H1 (cell line): ENCODE data around the gene SEC31A. TPM values are rescaled to one million over a fixed set of nuclear protein-coding genes. Genes with fewer than 3 reads are reported as not detected.
A peak's percentile ranks its signal among the peaks of the same experiment; 100 is the strongest.

Source experiments
- CTCF ChIA-PET: fragments of 300-600 bp; sonication (Branson Sonifier 250); formaldehyde crosslinking; loops from one replicate; lab custom pipeline; 2021; ENCODE audit not compliant: partially characterized antibody; lab: Charles Lee
- POLR2A ChIA-PET: fragments of 300-600 bp; sonication (Branson Sonifier 250); formaldehyde crosslinking; loops from one replicate; lab custom pipeline; 2021; ENCODE audit warnings: inconsistent platforms; ENCODE audit not compliant: partially characterized antibody; lab: Charles Lee
- DNase-seq, 2 experiments: peaks; one replicate each; pipeline versions ENCODE4 v3.0.0 to v3.0.0-alpha.2; 2010 to 2022; ENCODE audit warnings: low spot score in 2 of 2, low read depth in 1 of 2, mixed read lengths in 1 of 2
- FAIRE-seq: peaks from 2 replicates; lab custom pipeline; 2011; peaks lifted over from hg19 to GRCh38; lab: Jason Lieb, UNC
- H2AFZ ChIP-seq: 2 replicates; pipeline ENCODE4 v1.8.1; 2012; ENCODE audit warnings: low read length, inconsistent platforms
- H2AK5ac ChIP-seq: 2 replicates; pipeline ENCODE4 v1.6.1; 2013; ENCODE audit warnings: low read depth, low read length
- H2BK120ac ChIP-seq: replicated peaks from 2 replicates; pipeline ENCODE3; 2013; ENCODE audit warnings: low read depth, low read length, inconsistent platforms
- H2BK12ac ChIP-seq: 2 replicates; pipeline ENCODE4 v1.6.1; 2013; ENCODE audit warnings: low read depth, low read length
- H2BK15ac ChIP-seq: 2 replicates; pipeline ENCODE4 v1.6.1; 2013; ENCODE audit warnings: low read length
- H2BK20ac ChIP-seq: 2 replicates; pipeline ENCODE4 v1.6.1; 2013; ENCODE audit warnings: low read length
- H2BK5ac ChIP-seq: 2 replicates; pipeline ENCODE4 v1.6.1; 2013; ENCODE audit warnings: low read depth, low read length
- H3K14ac ChIP-seq: 2 replicates; pipeline ENCODE4 v1.6.1; 2013; ENCODE audit warnings: inconsistent platforms; ENCODE audit not compliant: insufficient read length
- H3K18ac ChIP-seq: 2 replicates; pipeline ENCODE4 v1.6.1; 2013; ENCODE audit warnings: low read length; ENCODE audit errors: extremely low read depth
- H3K23ac ChIP-seq: 2 replicates; pipeline ENCODE4 v1.6.1; 2013; ENCODE audit warnings: inconsistent platforms; ENCODE audit not compliant: insufficient read length
- H3K23me2 ChIP-seq: 2 replicates; pipeline ENCODE4 v1.6.1; 2013; ENCODE audit warnings: low read depth, low read length
- H3K27ac ChIP-seq: 2 replicates; pipeline ENCODE4 v1.6.1; 2011; ENCODE audit warnings: low read depth, low read length, inconsistent platforms
- H3K27me3 ChIP-seq, 4 experiments: replicated peaks in 1 of 4; 1 replicate in 1 of 4; 2 replicates in 3 of 4; pipeline versions ENCODE4 v1.6.1 to v1.8.1; 2011 to 2013; ENCODE audit warnings: low read length in 3 of 4, mild to moderate bottlenecking in 3 of 4, inconsistent platforms in 2 of 4, mixed read lengths in 2 of 4, moderate library complexity in 1 of 4; ENCODE audit not compliant: control insufficient read depth in 3 of 4, insufficient read depth in 3 of 4; ENCODE audit errors: extremely low read depth in 1 of 4
- H3K36me3 ChIP-seq, 4 experiments: 2 replicates each; pipeline versions ENCODE4 v1.6.1 to v1.8.1; 2011 to 2013; ENCODE audit warnings: mild to moderate bottlenecking in 4 of 4, low read length in 3 of 4, moderate library complexity in 2 of 4, control low read depth in 1 of 4, inconsistent platforms in 1 of 4; ENCODE audit not compliant: insufficient read depth in 4 of 4, control insufficient read depth in 2 of 4
- H3K4ac ChIP-seq: replicated peaks from 2 replicates; pipeline ENCODE3; 2013; ENCODE audit warnings: low read length, low read depth, mixed read lengths, inconsistent platforms; ENCODE audit not compliant: insufficient read length
- H3K4me1 ChIP-seq, 4 experiments: replicated peaks in 1 of 4; 1 replicate in 1 of 4; 2 replicates in 3 of 4; pipeline versions ENCODE4 v1.6.1 to v1.8.1; 2011 to 2013; ENCODE audit warnings: low read length in 3 of 4, inconsistent platforms in 2 of 4, mixed read lengths in 1 of 4; ENCODE audit not compliant: insufficient read depth in 4 of 4, control insufficient read depth in 3 of 4
- H3K4me2 ChIP-seq, 2 experiments: 2 replicates each; pipeline versions ENCODE4 v1.6.1 to v1.8.1; 2011 to 2013; ENCODE audit warnings: low read depth in 2 of 2, low read length in 2 of 2, control low read depth in 1 of 2, inconsistent platforms in 1 of 2, mild to moderate bottlenecking in 1 of 2; ENCODE audit not compliant: insufficient read depth in 1 of 2
- H3K4me3 ChIP-seq, 4 experiments: fragments of 200-600, 300-600 bp in 1 of 4; sonication (generic), shearing (Covaris generic), sonication (Bioruptor Twin) in 1 of 4; 2 replicates each; pipeline versions ENCODE4 v1.5.1 to v1.8.1; 2011 to 2016; ENCODE audit warnings: low read length in 4 of 4, low read depth in 3 of 4, control low read depth in 2 of 4, inconsistent platforms in 2 of 4, mild to moderate bottlenecking in 2 of 4, mixed read lengths in 1 of 4, moderate library complexity in 1 of 4; ENCODE audit not compliant: insufficient read depth in 2 of 4; ENCODE audit errors: extremely low read depth in 1 of 4
- H3K56ac ChIP-seq: replicated peaks from 2 replicates; pipeline ENCODE3; 2013; ENCODE audit warnings: low read depth, mild to moderate bottlenecking, mixed read lengths, low read length, inconsistent platforms; ENCODE audit not compliant: insufficient read length
- H3K79me1 ChIP-seq: 2 replicates; pipeline ENCODE4 v1.6.1; 2013; ENCODE audit warnings: low read depth, low read length, control low read depth
- H3K79me2 ChIP-seq, 2 experiments: 2 replicates each; pipeline versions ENCODE4 v1.6.1 to v1.8.1; 2012 to 2013; ENCODE audit warnings: low read length in 2 of 2, mild to moderate bottlenecking in 2 of 2, inconsistent platforms in 1 of 2; ENCODE audit not compliant: insufficient read depth in 2 of 2, control insufficient read depth in 1 of 2
- H3K9ac ChIP-seq, 4 experiments: replicated peaks in 1 of 4; 1 replicate in 1 of 4; 2 replicates in 3 of 4; pipeline versions ENCODE4 v1.6.1 to v1.8.1; 2011 to 2013; ENCODE audit warnings: low read depth in 3 of 4, low read length in 3 of 4, control low read depth in 2 of 4, mild to moderate bottlenecking in 2 of 4, moderate library complexity in 2 of 4, inconsistent platforms in 1 of 4; ENCODE audit errors: extremely low read depth in 1 of 4
- H3K9me3 ChIP-seq, 2 experiments: 2 replicates each; pipeline versions ENCODE4 v1.6.1 to v1.8.1; 2012 to 2013; ENCODE audit warnings: mild to moderate bottlenecking in 2 of 2, moderate library complexity in 2 of 2, control low read depth in 1 of 2, inconsistent platforms in 1 of 2, low read depth in 1 of 2, low read length in 1 of 2, mixed read lengths in 1 of 2; ENCODE audit not compliant: insufficient read depth in 2 of 2
- H4K20me1 ChIP-seq, 2 experiments: replicated peaks in 1 of 2; 2 replicates each; pipeline versions ENCODE3 to v1.8.1; 2011 to 2013; ENCODE audit warnings: inconsistent platforms in 2 of 2, low read length in 2 of 2, mild to moderate bottlenecking in 1 of 2; ENCODE audit not compliant: insufficient read depth in 2 of 2, control insufficient read depth in 1 of 2
- H4K5ac ChIP-seq: 2 replicates; pipeline ENCODE4 v1.6.1; 2013; ENCODE audit warnings: low read length, low read depth, mixed read lengths, inconsistent platforms; ENCODE audit not compliant: insufficient read length
- H4K8ac ChIP-seq: 2 replicates; pipeline ENCODE4 v1.8.0; 2013; ENCODE audit warnings: mild to moderate bottlenecking, moderate library complexity, low read length, inconsistent platforms; ENCODE audit not compliant: insufficient read depth; ENCODE audit errors: extremely low read depth
- H4K91ac ChIP-seq: replicated peaks from 2 replicates; pipeline ENCODE3; 2013; ENCODE audit warnings: low read length, mixed read lengths, inconsistent platforms; ENCODE audit not compliant: insufficient read length
- ASH2L ChIP-seq: fragments of 200-600, 300-600 bp; sonication (generic); IDR thresholded peaks from one replicate; pipeline ENCODE4 v1.7.1; 2017; ENCODE audit warnings: low read length
- CHD1 ChIP-seq: IDR thresholded peaks from 2 replicates; pipeline ENCODE4 v1.6.1; 2012; ENCODE audit warnings: low read depth, low read length, improper control_type of control experiment
- KDM1A ChIP-seq: fragments of 200-600, 300-600 bp; sonication (generic); IDR thresholded peaks from 2 replicates; pipeline ENCODE4 v1.7.1; 2016; ENCODE audit warnings: mild to moderate bottlenecking, low read length, borderline replicate concordance
- RNF2 ChIP-seq: fragments of 200-900, 300-1000 bp; sonication (generic); IDR thresholded peaks from 2 replicates; pipeline ENCODE4 v1.7.1; 2016; ENCODE audit warnings: borderline replicate concordance, low read depth, mild to moderate bottlenecking, antibody characterized with exemption, low read length; ENCODE audit not compliant: poor library complexity, severe bottlenecking; ENCODE audit errors: missing control alignments
- SIN3A ChIP-seq, 2 experiments: IDR thresholded peaks in 1 of 2; conservative IDR thresholded peaks in 1 of 2; 2 replicates each; pipeline ENCODE4 v1.6.1; 2011 to 2012; ENCODE audit warnings: low read length in 2 of 2, improper control_type of control experiment in 1 of 2, low read depth in 1 of 2, mild to moderate bottlenecking in 1 of 2
- TAF7 ChIP-seq: optimal IDR thresholded peaks from 2 replicates; pipeline ENCODE3; 2011; ENCODE audit warnings: low read depth, mild to moderate bottlenecking, inconsistent platforms, low read length, moderate library complexity, borderline replicate concordance
- WGBS, 2 experiments: shearing (Covaris generic) in 1 of 2; methylation state at CpG; one replicate each; pipeline versions ENCODE4 v1.1.6 to v1.1.7; 2013 to 2015; ENCODE audit warnings: low lambda C conversion rate in 2 of 2, mixed read lengths in 2 of 2, inconsistent platforms in 1 of 2, low coverage in 1 of 2, missing lambda C conversion rate in 1 of 2; ENCODE audit not compliant: insufficient replicate concordance in 2 of 2, insufficient coverage in 1 of 2, insufficient read length in 1 of 2; ENCODE audit errors: extremely low coverage in 1 of 2, missing lambda C conversion rate in 1 of 2; 5-methylcytosine and 5-hydroxymethylcytosine counted together
- polyA plus RNA-seq, 7 experiments: library from polyadenylated mRNA; depleted of rRNA in 3 of 7; stranded (reverse) in 5 of 7; unstranded in 2 of 7; fragments of >200 nt in 5 of 7; fragments of 200-250 nt in 2 of 7; gene quantifications; 1 replicate in 5 of 7; 2 replicates in 1 of 7; 4 replicates in 1 of 7; pipeline versions ENCODE4 v1.2.1 to v1.2.3, GENCODE V29; 2011 to 2013; ENCODE audit warnings: missing spikeins in 2 of 7, mixed read lengths in 2 of 7
- total RNA-seq: library from RNA; stranded (reverse); fragmentation: NEBNext Ultra II Directional; extraction: Animal tissue kit (Norgen Biotek cat#: 25700); gene quantifications from 2 replicates; pipeline ENCODE4 v1.2.1, GENCODE V29; 2021
- TF ChIP-seq, protein P1 (sequence below): IDR thresholded peaks from 2 replicates; pipeline ENCODE4 v1.6.1; 2012; ENCODE audit warnings: low read length, inconsistent platforms

The SEC31A gene
- total and polyA plus RNA-seq, 2 of the 8 experiments (the other 6 are each of a cell fraction or from before 2014, with no cell fraction given) = 112 to 125 TPM

DNA sequence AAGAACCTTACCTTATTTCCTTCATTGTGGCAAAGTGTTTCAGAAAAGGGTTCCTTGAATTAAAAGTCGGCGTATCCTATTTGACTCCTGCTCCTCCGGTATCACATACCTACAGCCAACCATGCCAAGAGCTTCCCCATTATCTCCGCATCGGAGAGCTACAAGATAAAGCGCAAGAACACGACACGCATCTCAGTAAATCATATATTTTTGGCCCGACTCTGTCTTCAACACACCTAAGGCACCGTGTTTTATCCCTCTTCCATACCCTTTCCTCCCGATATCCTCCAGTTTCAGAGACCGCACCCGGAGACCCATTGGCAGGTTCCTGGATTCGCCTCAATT lies 9.1 kb upstream of the SEC31A start:
- Histone ChIP-seq H4K91ac (peak overlapping the region; percentile 42), H2BK20ac (no peak overlapping the region), H4K5ac (peak overlapping the region; percentile 25), H2AFZ (peak overlapping the region; percentile 45), H2AK5ac (peak overlapping the region; percentile 0; the same call in 1 of the 2 replicates), H4K20me1 (peaks cover 3 to 8% of the 10 kb centered on the region in 2 experiments), H4K8ac (peak overlapping the region; percentile 91; the same call in 1 of the 2 replicates), H3K27me3 (no peaks in the 10 kb centered on the region), H3K36me3 (peaks cover 0 to 45% (median 12%) of the 10 kb centered on the region in 4 experiments; a peak in 7 of 8 replicates), H3K79me1 (no peaks in the 10 kb centered on the region), H3K9me3 (no peaks in the 10 kb centered on the region), H3K4ac (peak overlapping the region; percentile 40), H2BK15ac (no peak overlapping the region), H3K14ac (no peak overlapping the region), H3K79me2 (peaks cover 20 to 78% of the 10 kb centered on the region in 2 experiments), H3K27ac (peak overlapping the region; percentile 80), H2BK5ac (peak overlapping the region; percentile 78), H3K4me3 (peak overlapping the region; percentile 81 to 97 (median 89)), H3K23me2 (peaks cover 10% of the 10 kb centered on the region), H3K56ac (no peak overlapping the region), H2BK12ac (peak overlapping the region; percentile 85; the same call in 1 of the 2 replicates), H3K9ac (peak overlapping the region in 3 of 4 experiments; percentile 80 to 99 (median 84); a peak in 6 of 7 replicates), H3K4me2 (peak overlapping the region; percentile 75 to 84), H3K18ac (peak overlapping the region; percentile 55), H3K4me1 (peaks cover 0 to 2% (median 0%) of the 10 kb centered on the region in 4 experiments; a peak in 1 of 7 replicates), H2BK120ac (no peak overlapping the region), H3K23ac (no peak overlapping the region)
- WGBS, 2 experiments = 2% methylated on average over 14 of the region's 14 CpGs; no CpG with 5 or more reads in 1 of the 2 experiments
- no peak for TF ChIP-seq KDM1A
- TF ChIP-seq SIN3A (conservative IDR thresholded peaks at IDR 0.05 in 1 of 2, IDR thresholded peaks at IDR 0.05 in 1 of 2; ENCODE audit: low read depth in 1 of 2, low read length in 2 of 2) = 0 out of 4 replicates have a peak, but pooled peaks of 1 of the 2 experiments have one; percentile 36
- peak; percentile 73 for TF ChIP-seq ASH2L
- TF ChIP-seq, protein P1, sequence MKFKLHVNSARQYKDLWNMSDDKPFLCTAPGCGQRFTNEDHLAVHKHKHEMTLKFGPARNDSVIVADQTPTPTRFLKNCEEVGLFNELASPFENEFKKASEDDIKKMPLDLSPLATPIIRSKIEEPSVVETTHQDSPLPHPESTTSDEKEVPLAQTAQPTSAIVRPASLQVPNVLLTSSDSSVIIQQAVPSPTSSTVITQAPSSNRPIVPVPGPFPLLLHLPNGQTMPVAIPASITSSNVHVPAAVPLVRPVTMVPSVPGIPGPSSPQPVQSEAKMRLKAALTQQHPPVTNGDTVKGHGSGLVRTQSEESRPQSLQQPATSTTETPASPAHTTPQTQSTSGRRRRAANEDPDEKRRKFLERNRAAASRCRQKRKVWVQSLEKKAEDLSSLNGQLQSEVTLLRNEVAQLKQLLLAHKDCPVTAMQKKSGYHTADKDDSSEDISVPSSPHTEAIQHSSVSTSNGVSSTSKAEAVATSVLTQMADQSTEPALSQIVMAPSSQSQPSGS = no peak
- no peak for TF ChIP-seq TAF7
- TF ChIP-seq CHD1 = peak; percentile 60; the same call in 1 of the 2 replicates
- no peak for TF ChIP-seq RNF2
- CTCF ChIA-PET = interaction anchor here (1.0 to 1.2 kb wide), 2 partner anchors 8 to 48 kb away, joined by 3 to 4 read pairs; no protein-coding TSS in a partner anchor
- FAIRE-seq (no peak), DNase-seq (no peak)
- POLR2A ChIA-PET = interaction anchor here (1.0 to 6.8 kb wide), 20 partner anchors 11 to 555 kb away, joined by 3 to 86 read pairs (median 5); partner anchors contain the start of genes COPS4, HELQ, LIN54 and SEC31A
